IMR-90 (cell line): ENCODE data around the gene MGST2.

ENCODE experiments used
- CEBPB ChIP-seq: IDR thresholded peaks from 2 replicates; pipeline ENCODE4 v1.6.1; 2012; ENCODE audit warnings: low read depth, low read length, improper control_type of control experiment
- CTCF ChIP-seq: conservative IDR thresholded peaks from 2 replicates; pipeline ENCODE4 v1.5.1; 2012; ENCODE audit warnings: mild to moderate bottlenecking, low read depth, low read length, improper control_type of control experiment
- FOS ChIP-seq: fragments of 150-350 bp; IDR thresholded peaks from 2 replicates; pipeline ENCODE4 v1.6.1; 2016; ENCODE audit warnings: low read depth, low read length
- MAFK ChIP-seq: IDR thresholded peaks from 2 replicates; pipeline ENCODE4 v1.6.1; 2012; ENCODE audit warnings: low read depth, low read length, improper control_type of control experiment
- NFE2L2 ChIP-seq: fragments of 150-350 bp; IDR thresholded peaks from 2 replicates; pipeline ENCODE4 v1.6.1; 2016; ENCODE audit warnings: low read depth, mild to moderate bottlenecking, low read length
- POLR2A ChIP-seq: IDR thresholded peaks from 2 replicates; pipeline ENCODE4 v1.6.1; 2012; ENCODE audit warnings: mild to moderate bottlenecking, low read depth, low read length
- RAD21 ChIP-seq: IDR thresholded peaks from 2 replicates; pipeline ENCODE4 v1.6.1; 2012; ENCODE audit warnings: low read length, improper control_type of control experiment
- RCOR1 ChIP-seq: IDR thresholded peaks from 2 replicates; pipeline ENCODE4 v1.6.1; 2012; ENCODE audit warnings: mild to moderate bottlenecking, low read length, improper control_type of control experiment; ENCODE audit not compliant: insufficient replicate concordance
- RFX5 ChIP-seq: IDR thresholded peaks from 2 replicates; pipeline ENCODE4 v1.8.0; 2012; ENCODE audit warnings: low read depth, mild to moderate bottlenecking, low read length, moderate library complexity
- USF2 ChIP-seq: fragments of 150-350 bp; IDR thresholded peaks from 2 replicates; pipeline ENCODE4 v1.6.1; 2017; ENCODE audit warnings: mild to moderate bottlenecking, antibody characterized with exemption, low read length, low read depth

GRCh38 chr4:139740121-139740520 is 74.5 kb downstream of the MGST2 start:
- TF ChIP-seq POLR2A (no peak), CTCF (no peak), NFE2L2 (no peak), RFX5 (no peak), USF2 (no peak), RCOR1 (no peak), FOS (no peak), CEBPB (no peak), RAD21 (no peak), MAFK (no peak)
